H9 (cell line): Measurements from ENCODE around the gene GOLGA6A. TPM values are rescaled to one million over a fixed set of nuclear protein-coding genes. Genes with fewer than 3 reads are reported as not detected.
"Not testable (repeated sequence)": the region's sequence is repeated elsewhere in the genome, so short reads cannot be mapped to it uniquely, and the experiment has no call there.

ENCODE experiments used
- DNase-seq: peaks from one replicate; pipeline ENCODE4 v3.0.0-alpha.2; 2017
- H2AFZ ChIP-seq: one replicate; pipeline ENCODE4 v1.6.1; 2013; ENCODE audit warnings: mild to moderate bottlenecking, low read length, control low read depth, moderate library complexity
- H2AK5ac ChIP-seq: 2 replicates; pipeline ENCODE4 v1.6.1; 2013; ENCODE audit warnings: low read length, control low read depth, mixed read lengths; ENCODE audit not compliant: insufficient read length
- H2BK120ac ChIP-seq: one replicate; pipeline ENCODE4 v1.6.1; 2013; ENCODE audit warnings: low read depth, mild to moderate bottlenecking, low read length, control low read depth, inconsistent platforms; ENCODE audit not compliant: poor library complexity, severe bottlenecking
- H2BK12ac ChIP-seq: 2 replicates; pipeline ENCODE4 v1.6.1; 2013; ENCODE audit warnings: low read length, control low read depth, mixed read lengths, low read depth; ENCODE audit not compliant: insufficient read length
- H2BK15ac ChIP-seq: 2 replicates; pipeline ENCODE4 v1.6.1; 2013; ENCODE audit warnings: low read depth, low read length, control low read depth
- H2BK20ac ChIP-seq: one replicate; pipeline ENCODE4 v1.6.1; 2013; ENCODE audit warnings: low read depth, mild to moderate bottlenecking, low read length, control low read depth, inconsistent platforms; ENCODE audit not compliant: poor library complexity, severe bottlenecking
- H2BK5ac ChIP-seq: 2 replicates; pipeline ENCODE4 v1.6.1; 2013; ENCODE audit warnings: low read length, control low read depth, mixed read lengths; ENCODE audit not compliant: insufficient read length
- H3K14ac ChIP-seq: 2 replicates; pipeline ENCODE4 v1.6.1; 2013; ENCODE audit warnings: low read length, control low read depth; ENCODE audit not compliant: insufficient read depth
- H3K18ac ChIP-seq: 2 replicates; pipeline ENCODE4 v1.6.1; 2013; ENCODE audit warnings: low read depth, mild to moderate bottlenecking, mixed read lengths, low read length, control low read depth; ENCODE audit not compliant: insufficient read length
- H3K23ac ChIP-seq: 2 replicates; pipeline ENCODE4 v1.6.1; 2013; ENCODE audit warnings: low read length, control low read depth, mixed read lengths, low read depth; ENCODE audit not compliant: insufficient read length
- H3K23me2 ChIP-seq: 2 replicates; pipeline ENCODE4 v1.6.1; 2013; ENCODE audit warnings: low read depth, mild to moderate bottlenecking, mixed read lengths, low read length, control low read depth; ENCODE audit not compliant: insufficient read length, poor library complexity, severe bottlenecking
- H3K27ac ChIP-seq: 2 replicates; pipeline ENCODE4 v1.5.1; 2013; ENCODE audit warnings: low read length, control low read depth, mixed read lengths, low read depth; ENCODE audit not compliant: insufficient read length
- H3K27me3 ChIP-seq: 2 replicates; pipeline ENCODE4 v1.6.1; 2013; ENCODE audit warnings: low read length, control low read depth, inconsistent platforms; ENCODE audit not compliant: insufficient read depth
- H3K4ac ChIP-seq: 2 replicates; pipeline ENCODE4 v1.6.1; 2013; ENCODE audit warnings: low read depth, mild to moderate bottlenecking, control low read depth, inconsistent platforms, low read length, moderate library complexity
- H3K4me1 ChIP-seq: 2 replicates; pipeline ENCODE4 v1.6.1; 2013; ENCODE audit warnings: low read length, control low read depth, inconsistent platforms; ENCODE audit not compliant: insufficient read depth
- H3K4me2 ChIP-seq: 2 replicates; pipeline ENCODE4 v1.6.1; 2013; ENCODE audit warnings: low read length, control low read depth, mixed read lengths; ENCODE audit not compliant: insufficient read length, insufficient read depth
- H3K56ac ChIP-seq: 2 replicates; pipeline ENCODE4 v1.6.1; 2013; ENCODE audit warnings: low read depth, mild to moderate bottlenecking, mixed read lengths, low read length, control low read depth; ENCODE audit not compliant: insufficient read length
- H3K79me1 ChIP-seq: 2 replicates; pipeline ENCODE4 v1.6.1; 2013; ENCODE audit warnings: low read depth, mild to moderate bottlenecking, moderate library complexity, low read length, control low read depth, inconsistent platforms; ENCODE audit not compliant: insufficient read depth, poor library complexity, severe bottlenecking
- H3K79me2 ChIP-seq: 2 replicates; pipeline ENCODE4 v1.6.1; 2013; ENCODE audit warnings: low read length, control low read depth, inconsistent platforms; ENCODE audit not compliant: insufficient read depth
- H3K9ac ChIP-seq: 2 replicates; pipeline ENCODE4 v1.6.1; 2013; ENCODE audit warnings: low read length, control low read depth, mixed read lengths; ENCODE audit not compliant: insufficient read length; ENCODE audit errors: extremely low read depth
- H3K9me3 ChIP-seq: one replicate; pipeline ENCODE4 v1.6.1; 2013; ENCODE audit warnings: low read depth, low read length, inconsistent platforms; ENCODE audit not compliant: control insufficient read depth
- H3T11ph ChIP-seq: one replicate; pipeline ENCODE4 v1.6.1; 2013; ENCODE audit warnings: mild to moderate bottlenecking, low read length, control low read depth, inconsistent platforms
- H4K20me1 ChIP-seq: one replicate; pipeline ENCODE4 v1.6.1; 2013; ENCODE audit not compliant: control insufficient read depth, insufficient read length, insufficient read depth
- H4K5ac ChIP-seq: 2 replicates; pipeline ENCODE4 v1.6.1; 2013; ENCODE audit warnings: low read depth, mild to moderate bottlenecking, mixed read lengths, low read length, control low read depth; ENCODE audit not compliant: insufficient read length
- H4K8ac ChIP-seq: replicated peaks from 2 replicates; pipeline ENCODE4 v1.6.1; 2013; ENCODE audit warnings: low read length, control low read depth, mixed read lengths, low read depth; ENCODE audit not compliant: insufficient read length
- H4K91ac ChIP-seq: 2 replicates; pipeline ENCODE4 v1.6.1; 2013; ENCODE audit warnings: low read depth, mild to moderate bottlenecking, moderate library complexity, mixed read lengths, low read length, control low read depth; ENCODE audit not compliant: insufficient read length
- H3K27ac Mint-ChIP-seq, 3 experiments: 2 replicates in 2 of 3; 3 replicates in 1 of 3; pipeline ENCODE4 v1.8.0; 2020 to 2021; ENCODE audit warnings: mixed read lengths in 3 of 3, mild to moderate bottlenecking in 1 of 3, moderate library complexity in 1 of 3
- H3K27me3 Mint-ChIP-seq: 2 replicates; pipeline ENCODE4 v1.8.0; 2021; ENCODE audit warnings: low read depth, mild to moderate bottlenecking, moderate library complexity, mixed read lengths
- H3K36me3 Mint-ChIP-seq, 3 experiments: 2 replicates in 2 of 3; 3 replicates in 1 of 3; pipeline ENCODE4 v1.8.0; 2020 to 2021; ENCODE audit warnings: low read depth in 3 of 3, mixed read lengths in 3 of 3; ENCODE audit not compliant: insufficient read depth in 1 of 3
- H3K4me1 Mint-ChIP-seq, 2 experiments: 2 replicates each; pipeline ENCODE4 v1.8.0; 2020; ENCODE audit warnings: mixed read lengths in 2 of 2
- H3K4me3 Mint-ChIP-seq, 2 experiments: 2 replicates in 1 of 2; 3 replicates in 1 of 2; pipeline ENCODE4 v1.8.0; 2020 to 2021; ENCODE audit warnings: mild to moderate bottlenecking in 2 of 2, mixed read lengths in 2 of 2, moderate library complexity in 1 of 2
- H3K9me3 Mint-ChIP-seq, 2 experiments: 2 replicates in 1 of 2; 3 replicates in 1 of 2; pipeline ENCODE4 v1.8.0; 2020; ENCODE audit warnings: mild to moderate bottlenecking in 2 of 2, mixed read lengths in 2 of 2, moderate library complexity in 1 of 2
- whole genome bisulfite sequencing: extraction: QIAGEN DNeasy Blood & Tissue Kit; methylation state at CpG from one replicate; pipeline ENCODE4 v1.1.7; 2013; ENCODE audit warnings: missing lambda C conversion rate, low lambda C conversion rate, mixed read lengths; ENCODE audit not compliant: insufficient read length; ENCODE audit errors: extremely low coverage; 5-methylcytosine and 5-hydroxymethylcytosine counted together
- total RNA-seq: library from RNA; stranded (reverse); gene quantifications from 2 replicates; pipeline ENCODE4 v1.2.1, GENCODE V29; 2021
- TF ChIP-seq, protein P1 (sequence below): fragments of 200-600 bp; sonication (generic); conservative IDR thresholded peaks from 3 replicates; pipeline ENCODE4 v1.8.0; 2021; ENCODE audit warnings: antibody characterized with exemption, mild to moderate bottlenecking

The GOLGA6A gene
- total RNA-seq, 1 experiment from 2014 or later, result 0.72 TPM

DNA sequence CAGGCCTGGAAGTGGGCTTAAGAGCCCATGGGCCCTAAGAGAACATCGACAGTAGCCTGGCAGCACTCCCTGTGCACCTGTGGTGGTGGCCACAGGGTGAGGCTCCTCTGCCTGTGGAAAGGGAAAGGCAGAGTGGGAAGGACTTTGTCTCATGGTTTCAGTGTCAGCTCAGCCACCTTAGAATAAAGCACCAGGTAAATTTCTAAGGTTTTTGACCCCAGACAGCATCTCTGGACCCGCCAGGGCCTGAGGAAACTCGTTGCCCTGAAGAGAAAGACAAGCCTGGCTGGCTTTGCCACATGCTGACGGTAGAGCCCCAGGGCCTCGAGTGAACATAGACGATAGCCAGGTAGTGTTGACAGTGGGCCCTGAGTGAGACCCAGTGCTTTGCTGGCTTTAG lies 22.1 kb downstream of the GOLGA6A start:
- no peak overlapping the region for H3K18ac ChIP-seq
- no peak overlapping the region for H3K27ac Mint-ChIP-seq
- H3K4me2 ChIP-seq, result no peak overlapping the region

DNA sequence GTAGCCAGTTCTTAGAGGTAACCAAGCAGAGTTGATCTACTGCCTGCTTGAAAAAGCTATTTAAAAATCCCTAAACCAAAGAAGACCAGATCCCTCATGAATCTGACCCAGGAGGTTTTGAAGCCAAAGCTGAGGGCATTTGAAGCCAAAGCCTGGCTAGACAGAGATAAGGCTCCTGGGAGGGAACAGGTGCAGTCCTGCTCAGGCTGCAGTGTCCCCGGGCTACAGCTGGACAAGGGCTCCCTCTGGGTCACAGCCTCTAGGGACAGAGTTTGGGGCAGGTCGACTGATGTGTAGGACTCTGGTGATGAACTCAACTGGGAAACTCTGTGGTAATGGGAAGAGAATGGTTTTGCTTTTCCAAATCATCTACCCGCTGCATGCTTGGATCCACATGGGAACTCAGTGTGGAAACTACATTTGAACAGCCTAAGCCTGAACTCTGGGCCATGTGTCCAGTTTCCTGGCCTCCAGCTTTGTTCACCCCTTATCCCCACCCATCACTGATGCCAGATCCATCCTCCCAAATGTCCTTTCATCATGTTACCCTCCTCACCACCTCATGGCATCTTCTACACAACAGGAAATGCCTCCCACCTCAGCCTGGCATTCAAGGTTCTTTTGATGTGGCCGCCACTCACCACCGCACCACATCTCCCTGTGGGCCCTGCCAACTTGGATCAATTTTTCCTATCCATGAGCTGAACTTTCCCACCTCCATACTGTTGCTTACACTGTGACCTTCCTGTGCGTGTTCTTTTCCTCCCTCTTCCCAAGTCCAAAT lies 23.1 kb downstream of the GOLGA6A start:
- H2AK5ac ChIP-seq, H4K91ac ChIP-seq, H4K20me1 ChIP-seq, H3K18ac ChIP-seq, H2BK20ac ChIP-seq, H3K27ac ChIP-seq, H2BK12ac ChIP-seq, H3K4me3 Mint-ChIP-seq, H3K23me2 ChIP-seq, H2BK5ac ChIP-seq, H3K4me1 Mint-ChIP-seq, H3K56ac ChIP-seq, H3K4ac ChIP-seq, H3K36me3 Mint-ChIP-seq, H3K27me3 ChIP-seq, H2BK120ac ChIP-seq, H2BK15ac ChIP-seq, DNase-seq, H3K14ac ChIP-seq, H3K79me1 ChIP-seq, H3K4me2 ChIP-seq, H3K9ac ChIP-seq, H3T11ph ChIP-seq, H3K23ac ChIP-seq, H3K4me1 ChIP-seq, H3K79me2 ChIP-seq, H4K5ac ChIP-seq, H4K8ac ChIP-seq, H3K27ac Mint-ChIP-seq, H3K9me3 ChIP-seq, H2AFZ ChIP-seq: not testable (repeated sequence)
- peaks cover 53% of the 10 kb centered on the region for H3K27me3 Mint-ChIP-seq
- WGBS, result no CpG with 5 or more reads among the region's 6 CpGs
- H3K9me3 Mint-ChIP-seq, result peaks cover 3 to 11% of the 10 kb centered on the region in 2 experiments; a peak in 3 of 5 replicates

More for the DNA sequence above, 22.1 kb downstream of the GOLGA6A start:
- H2BK12ac ChIP-seq, result no peak overlapping the region
- H3K27me3 ChIP-seq, result no peaks in the 10 kb centered on the region; the same call in 1 of the 2 replicates
- no peak for DNase-seq
- H2AFZ ChIP-seq, result no peak overlapping the region
- H2AK5ac ChIP-seq, result no peak overlapping the region
- peaks cover 3 to 11% of the 10 kb centered on the region in 2 experiments; a peak in 3 of 5 replicates for H3K9me3 Mint-ChIP-seq
- no peak overlapping the region for H3K9ac ChIP-seq
- no peak overlapping the region for H3K4ac ChIP-seq
- no peaks in the 10 kb centered on the region for H3K4me1 ChIP-seq
- H3K36me3 Mint-ChIP-seq, result no peaks in the 10 kb centered on the region; a peak in 1 of 7 replicates
- peaks cover 2 to 4% of the 10 kb centered on the region in 2 experiments; a peak in 2 of 4 replicates for H3K4me1 Mint-ChIP-seq
- H3K27ac ChIP-seq, result no peak overlapping the region
- H2BK120ac ChIP-seq, result no peak overlapping the region
- no peak overlapping the region for H3K23ac ChIP-seq
- no peaks in the 10 kb centered on the region for H3K23me2 ChIP-seq
- TF ChIP-seq, protein P1, sequence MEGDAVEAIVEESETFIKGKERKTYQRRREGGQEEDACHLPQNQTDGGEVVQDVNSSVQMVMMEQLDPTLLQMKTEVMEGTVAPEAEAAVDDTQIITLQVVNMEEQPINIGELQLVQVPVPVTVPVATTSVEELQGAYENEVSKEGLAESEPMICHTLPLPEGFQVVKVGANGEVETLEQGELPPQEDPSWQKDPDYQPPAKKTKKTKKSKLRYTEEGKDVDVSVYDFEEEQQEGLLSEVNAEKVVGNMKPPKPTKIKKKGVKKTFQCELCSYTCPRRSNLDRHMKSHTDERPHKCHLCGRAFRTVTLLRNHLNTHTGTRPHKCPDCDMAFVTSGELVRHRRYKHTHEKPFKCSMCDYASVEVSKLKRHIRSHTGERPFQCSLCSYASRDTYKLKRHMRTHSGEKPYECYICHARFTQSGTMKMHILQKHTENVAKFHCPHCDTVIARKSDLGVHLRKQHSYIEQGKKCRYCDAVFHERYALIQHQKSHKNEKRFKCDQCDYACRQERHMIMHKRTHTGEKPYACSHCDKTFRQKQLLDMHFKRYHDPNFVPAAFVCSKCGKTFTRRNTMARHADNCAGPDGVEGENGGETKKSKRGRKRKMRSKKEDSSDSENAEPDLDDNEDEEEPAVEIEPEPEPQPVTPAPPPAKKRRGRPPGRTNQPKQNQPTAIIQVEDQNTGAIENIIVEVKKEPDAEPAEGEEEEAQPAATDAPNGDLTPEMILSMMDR, result no peak
- no peak overlapping the region for H4K91ac ChIP-seq
- H3T11ph ChIP-seq, result no peak overlapping the region
- no peak overlapping the region for H3K4me3 Mint-ChIP-seq
- H2BK20ac ChIP-seq, result no peak overlapping the region
- H4K8ac ChIP-seq, result no peak overlapping the region
- H3K79me1 ChIP-seq, result no peaks in the 10 kb centered on the region
- no peak overlapping the region for H3K14ac ChIP-seq
- no peaks in the 10 kb centered on the region for H3K79me2 ChIP-seq
- no peak overlapping the region for H4K5ac ChIP-seq
- H4K20me1 ChIP-seq, result no peaks in the 10 kb centered on the region
- no peak overlapping the region for H3K56ac ChIP-seq
- WGBS, result no CpG with 5 or more reads among the region's 6 CpGs
- H2BK5ac ChIP-seq, result no peak overlapping the region
- peaks cover 5% of the 10 kb centered on the region for H3K9me3 ChIP-seq
- H2BK15ac ChIP-seq, result no peak overlapping the region
- peaks cover 44% of the 10 kb centered on the region for H3K27me3 Mint-ChIP-seq
